HG03460 (cell line): ENCODE measurements around the gene TRAF3IP1.
"Not testable (repeated sequence)": the region's sequence is repeated elsewhere in the genome, so short reads cannot be mapped to it uniquely, and the experiment has no call there.

ENCODE experiments used
- ATAC-seq: cut with Tn5 transposase; IDR thresholded peaks from one replicate; pipeline ENCODE4 v1.9.1; 2021; ENCODE audit not compliant: unreplicated experiment

TRAF3IP1 gene

DNA sequence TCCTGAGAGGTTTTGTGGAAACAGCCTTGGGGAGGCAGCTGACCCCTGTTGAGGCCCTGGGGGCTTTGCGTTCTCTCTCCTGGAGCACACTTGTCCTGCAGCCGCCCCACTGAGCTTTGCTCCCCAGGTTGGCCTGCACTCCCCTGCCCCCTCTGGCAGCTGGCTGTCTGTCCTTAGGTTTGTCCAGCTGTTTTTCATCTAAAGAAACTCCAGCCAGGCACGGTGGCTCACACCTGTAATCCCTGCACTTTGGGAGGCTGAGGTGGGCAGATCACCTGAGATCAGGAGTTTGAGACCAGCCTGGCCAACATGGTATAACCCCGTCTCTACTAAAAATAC lies 84.9 kb downstream of the TRAF3IP1 start:
- not testable (repeated sequence) for ATAC-seq

DNA sequence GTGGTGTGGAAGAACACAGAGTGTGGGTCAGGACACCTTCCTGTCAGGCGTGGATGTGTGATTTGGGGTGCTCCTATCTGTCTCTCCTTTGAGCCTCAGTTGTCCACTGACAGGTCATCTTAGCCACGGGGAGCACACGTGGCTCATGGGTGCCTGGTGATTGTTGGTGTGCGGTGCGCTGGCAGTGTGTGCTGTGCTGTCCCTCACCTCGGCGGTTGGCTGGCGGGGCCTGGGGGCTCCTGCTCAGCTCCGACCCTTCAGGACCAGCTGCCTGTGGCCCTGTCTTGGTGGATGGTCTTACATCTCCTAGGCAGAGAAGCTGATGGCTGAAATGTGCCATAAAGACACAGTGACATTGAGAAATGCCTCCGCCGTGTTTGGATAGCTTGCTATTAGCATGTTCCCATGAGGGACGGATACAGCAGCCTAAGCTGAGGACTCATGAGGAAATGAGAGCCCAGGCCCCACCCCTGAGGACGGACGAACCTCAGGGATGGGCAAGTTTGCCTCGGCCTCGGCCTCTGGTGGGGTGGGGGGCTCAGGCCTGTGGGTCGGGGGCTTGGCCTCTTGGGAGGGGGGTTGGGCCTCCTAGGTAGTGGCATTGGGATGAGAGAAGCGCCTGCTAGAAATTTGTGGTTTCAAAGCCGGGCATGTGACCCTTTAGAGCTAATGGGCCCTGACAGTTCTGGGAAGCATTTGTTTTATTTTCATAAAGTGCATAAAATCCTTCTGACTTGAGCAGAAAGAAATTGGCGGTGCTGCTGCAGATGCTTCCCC lies 86.1 kb downstream of the TRAF3IP1 start:
- no peak for ATAC-seq

DNA sequence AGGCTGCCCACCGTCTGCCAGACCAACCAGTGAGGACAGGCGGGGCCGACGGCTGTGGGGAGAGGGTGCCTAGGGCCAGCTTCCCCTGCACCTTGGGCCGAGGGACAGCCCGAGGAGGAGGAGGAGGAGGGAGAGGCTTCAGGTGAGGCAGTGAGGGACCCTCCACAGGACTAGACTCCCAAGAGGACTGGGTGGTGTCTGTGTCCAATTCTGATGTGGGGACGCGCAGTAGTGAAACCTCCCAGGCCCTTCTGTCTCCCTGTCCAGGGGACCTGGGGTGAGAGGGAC lies 86.6 kb downstream of the TRAF3IP1 start:
- ATAC-seq, result no peak

DNA sequence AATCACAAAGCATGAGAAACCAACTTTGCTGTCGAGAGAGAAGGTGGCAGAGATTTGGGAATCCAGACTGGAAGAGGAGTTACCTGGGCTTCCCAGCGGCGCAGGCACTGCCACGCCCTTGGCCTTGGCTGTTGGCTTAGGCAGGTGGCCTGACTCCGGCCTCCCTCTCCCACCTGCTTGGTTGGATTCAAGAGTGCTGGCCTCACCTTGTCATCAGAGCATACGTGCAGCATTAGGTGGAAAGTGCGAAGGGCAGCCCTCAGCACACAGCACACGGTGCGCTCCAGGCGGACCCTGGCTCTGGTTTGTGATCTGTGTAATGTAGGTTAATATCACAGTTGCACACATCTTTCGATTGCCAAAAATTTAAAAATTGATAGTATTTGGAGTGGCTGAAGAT lies 87.2 kb downstream of the TRAF3IP1 start:
- ATAC-seq, result no peak

DNA sequence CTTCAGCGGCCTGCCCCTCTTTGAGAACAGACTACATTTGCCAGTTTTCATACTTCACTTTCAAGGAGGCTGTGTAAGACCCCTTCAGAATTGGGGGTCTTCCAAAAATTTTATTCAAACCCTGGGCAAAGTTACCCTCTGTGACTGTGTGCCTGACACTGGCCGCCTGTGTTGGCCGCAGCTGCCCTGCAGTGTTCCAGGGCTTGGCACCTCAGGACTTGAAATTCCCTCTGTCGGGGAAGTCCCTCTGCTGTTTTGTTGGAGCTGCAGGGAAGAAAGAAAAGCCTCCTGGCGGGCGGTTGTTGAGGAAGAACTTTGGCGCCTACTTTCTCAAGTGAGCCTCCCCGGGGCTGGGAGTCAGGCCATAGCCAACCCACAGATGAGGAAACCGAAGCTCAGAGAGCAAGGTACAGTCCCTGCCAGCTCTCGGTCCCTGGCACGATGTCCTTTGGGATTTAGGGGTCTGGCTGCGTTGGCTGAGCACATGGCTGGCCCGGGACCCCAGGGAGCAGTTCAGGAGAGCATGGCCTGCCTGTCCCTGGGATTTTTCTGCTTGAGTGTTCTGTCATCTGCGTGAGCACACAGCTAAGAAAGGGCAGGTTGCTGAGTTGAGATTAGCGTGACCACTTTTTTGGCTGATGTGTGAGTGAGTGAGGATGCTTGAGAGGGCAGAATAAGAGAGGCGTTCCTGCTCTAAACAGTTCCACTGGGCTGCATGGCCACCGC lies 88.5 kb downstream of the TRAF3IP1 start:
- ATAC-seq, result no peak

DNA sequence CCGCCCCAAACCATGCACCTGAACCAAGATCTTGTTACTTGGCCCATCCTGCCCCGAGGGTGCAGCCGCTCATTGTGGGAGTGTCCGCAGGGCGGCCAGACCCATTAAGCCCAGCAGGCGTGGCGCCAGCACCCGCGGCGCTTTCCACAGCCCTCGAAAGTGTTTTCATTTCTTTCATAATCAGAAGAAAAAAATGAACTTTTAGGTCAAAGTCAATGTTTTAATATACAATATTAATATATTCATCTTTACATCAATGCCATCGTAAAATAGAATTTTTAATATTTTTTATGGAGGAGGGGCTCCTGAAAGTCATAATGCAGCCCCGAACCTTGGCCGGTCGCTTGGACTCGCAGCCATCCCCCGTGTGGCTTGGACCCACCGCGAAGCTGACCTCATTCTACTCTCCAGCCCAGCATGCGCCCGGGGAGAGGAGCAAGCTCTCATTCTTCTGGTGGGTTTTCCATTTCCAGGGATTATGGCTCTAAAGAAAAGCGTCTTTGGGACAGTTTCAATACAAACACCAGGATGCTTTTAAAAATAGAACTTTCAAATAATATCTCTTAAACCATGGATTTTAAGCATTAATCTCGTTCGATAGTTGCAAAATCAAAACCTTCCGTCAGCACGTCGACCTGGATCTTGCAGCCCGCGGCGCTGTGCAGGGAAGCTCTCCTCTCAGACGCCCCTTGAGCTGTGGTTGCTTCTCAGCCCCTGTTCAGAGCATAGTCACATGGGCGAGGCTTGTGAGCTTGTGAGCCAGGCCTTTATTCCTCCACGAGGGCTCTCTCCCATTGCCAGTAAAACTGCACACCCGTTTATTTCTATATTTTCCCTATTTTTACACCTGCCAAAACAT lies 89.3 kb downstream of the TRAF3IP1 start:
- no peak for ATAC-seq

DNA sequence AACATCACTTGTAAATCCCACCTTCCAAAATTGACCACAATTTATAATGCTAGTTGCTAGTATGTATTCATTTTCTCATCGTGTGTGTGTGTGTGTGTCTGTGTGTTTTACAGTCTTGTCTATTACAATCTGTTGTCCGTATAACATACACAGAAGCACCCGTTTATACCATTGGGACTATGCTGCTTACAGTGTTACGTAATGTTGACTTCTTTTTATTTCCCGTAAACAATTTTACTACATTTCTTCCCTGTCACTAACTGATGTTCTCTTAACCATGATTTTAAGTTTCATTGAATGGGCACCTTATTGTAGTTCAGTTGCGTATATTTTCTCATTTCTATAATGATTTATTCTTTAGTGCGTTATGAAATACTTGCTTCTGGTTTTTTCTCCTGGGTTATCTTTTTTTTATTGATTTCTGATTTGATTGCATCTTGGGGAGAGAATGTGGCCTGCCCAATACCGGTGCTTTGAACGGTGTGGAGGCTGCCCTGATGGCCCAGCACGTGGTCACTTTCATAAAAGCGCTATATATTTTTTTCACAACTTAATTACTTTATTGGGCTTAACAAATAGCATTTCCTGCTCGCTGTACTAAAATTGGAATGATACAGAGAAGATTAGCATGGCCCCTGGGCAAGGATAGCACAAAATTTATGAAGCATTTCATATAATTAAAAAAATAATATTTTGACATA lies 91.9 kb downstream of the TRAF3IP1 start:
- no peak for ATAC-seq

DNA sequence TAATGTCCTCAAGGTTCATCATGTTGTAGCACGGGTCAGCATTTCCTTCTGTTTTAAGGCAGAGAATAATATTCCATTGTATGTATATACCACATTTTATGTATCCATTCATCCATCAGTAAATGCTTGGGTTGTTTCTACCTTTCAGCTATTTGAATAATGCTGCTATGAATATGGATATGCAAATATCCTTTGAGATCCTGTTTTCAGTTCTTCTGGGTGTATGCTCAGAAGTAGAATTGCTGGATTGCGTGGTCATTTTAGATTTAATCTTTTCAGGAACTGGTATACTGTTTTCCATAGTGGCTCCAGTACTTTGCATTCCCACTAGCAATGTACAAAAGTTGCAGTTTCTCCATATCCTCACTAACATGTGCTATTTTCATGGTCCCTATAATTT lies 93.0 kb downstream of the TRAF3IP1 start:
- ATAC-seq, result no peak

DNA sequence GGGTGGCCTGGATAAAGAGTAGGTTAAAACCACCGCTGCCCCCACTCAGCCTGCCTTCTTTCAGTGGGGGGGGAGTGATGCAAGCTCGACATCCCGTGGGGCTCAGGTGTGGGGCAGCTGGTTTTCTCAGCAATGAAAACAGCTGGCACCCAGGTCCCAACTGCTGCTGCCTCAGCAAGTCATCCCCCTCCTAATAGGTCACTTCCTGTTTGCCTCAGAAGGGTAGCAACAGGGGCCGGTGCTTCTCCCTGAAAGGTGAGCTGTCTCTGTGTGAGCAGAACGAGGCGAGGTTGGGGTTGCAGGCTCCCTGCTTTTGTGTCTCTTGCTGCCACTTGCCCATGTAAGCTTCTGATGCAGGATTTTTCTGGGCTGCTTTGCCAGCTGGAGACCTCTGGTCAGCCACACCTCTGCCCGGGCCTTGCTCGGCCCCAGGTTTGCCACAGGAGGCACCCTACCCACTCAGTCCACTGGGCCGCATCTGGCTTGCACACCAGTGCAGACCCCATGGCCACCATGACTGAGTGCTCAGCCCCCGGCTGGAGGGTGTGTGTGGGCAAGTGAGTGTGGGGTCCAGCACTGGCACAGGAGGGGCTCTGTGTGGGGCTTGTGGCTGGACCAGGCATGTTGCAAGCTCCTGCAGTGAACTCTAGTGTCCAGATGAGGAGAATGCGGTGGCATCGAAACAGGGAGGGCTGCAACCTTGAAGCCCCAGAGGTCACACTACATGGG lies 94.9 kb downstream of the TRAF3IP1 start:
- no peak for ATAC-seq

DNA sequence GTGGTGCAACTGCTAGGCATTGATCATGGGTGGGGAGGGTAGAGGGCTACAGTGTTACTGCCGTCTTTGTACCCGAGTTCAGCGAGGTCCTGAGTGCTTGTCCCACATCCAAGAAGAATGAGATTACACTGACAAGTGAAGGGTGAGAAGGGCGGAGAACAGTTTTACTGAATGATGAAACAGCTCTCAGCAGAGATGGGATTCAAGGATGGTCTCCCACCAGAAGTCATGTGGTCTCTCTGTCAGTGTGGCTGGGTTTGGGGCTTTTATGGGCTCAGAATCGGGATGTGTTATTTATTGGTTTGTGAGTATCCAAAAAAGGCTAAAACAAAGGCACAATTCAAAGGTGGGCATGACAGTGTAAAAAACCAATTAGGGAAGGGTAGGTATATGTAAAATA lies 95.6 kb downstream of the TRAF3IP1 start:
- ATAC-seq, result no peak

DNA sequence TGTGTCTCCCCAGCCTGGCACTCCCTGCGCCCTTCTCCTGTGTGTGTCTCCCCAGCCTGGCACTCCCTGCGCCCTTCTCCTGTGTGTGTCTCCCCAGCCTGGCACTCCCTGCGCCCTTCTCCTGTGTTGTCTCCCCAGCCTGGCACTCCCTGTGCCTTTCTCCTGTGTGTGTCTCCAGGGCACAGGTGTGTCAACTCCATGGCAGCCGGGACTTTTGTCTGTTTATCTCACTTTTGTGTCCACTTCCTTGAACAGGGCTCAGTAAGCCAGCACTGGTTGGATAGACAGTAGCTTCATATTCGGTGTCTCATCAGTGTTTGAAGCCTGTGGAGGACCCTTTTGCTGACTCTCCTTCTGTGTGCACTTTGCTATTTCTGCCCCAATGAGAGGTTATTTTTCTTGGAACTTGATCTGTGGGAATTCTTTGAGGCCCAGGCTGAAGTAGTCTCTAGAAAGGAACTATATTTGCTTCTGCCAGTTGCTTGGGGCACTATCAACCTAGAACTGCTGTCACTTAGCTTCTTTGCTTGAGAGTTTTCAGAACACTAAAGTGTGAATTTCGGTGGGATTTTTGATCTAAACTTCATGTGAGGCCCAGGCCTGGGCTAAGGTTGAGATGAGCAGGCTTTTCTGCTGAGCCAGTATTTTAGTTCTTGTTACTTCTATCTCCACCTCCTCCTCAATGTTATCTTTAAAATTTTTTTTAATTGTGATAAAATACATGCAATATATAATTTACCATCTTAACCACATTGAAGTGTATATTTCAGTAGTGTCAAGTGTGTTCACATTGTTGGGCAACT lies 98.1 kb downstream of the TRAF3IP1 start:
- no peak for ATAC-seq

DNA sequence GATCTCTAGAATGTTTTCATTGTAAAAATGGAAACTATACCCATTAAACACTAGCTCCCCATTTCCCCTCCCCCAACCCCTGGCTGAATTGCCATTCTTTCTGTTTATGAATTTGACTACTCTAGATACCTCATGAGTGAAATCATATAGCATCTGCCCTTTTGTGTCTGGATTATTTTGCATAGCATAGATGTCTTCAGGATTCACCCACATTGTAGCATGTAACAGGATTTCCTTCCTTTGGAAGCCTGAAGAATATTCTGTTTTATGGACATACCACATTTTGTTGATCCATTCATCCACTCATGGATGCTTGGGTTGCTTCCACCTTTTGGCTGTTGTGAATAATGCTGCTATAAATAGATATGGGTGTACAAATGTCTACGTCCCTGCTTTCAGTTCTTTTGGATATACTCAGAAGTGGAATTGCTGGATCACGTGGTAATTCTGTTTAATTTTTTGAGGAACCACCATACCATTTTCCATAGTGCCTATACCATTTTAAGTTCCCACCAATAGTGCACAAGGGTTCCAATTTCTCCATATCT lies 98.8 kb downstream of the TRAF3IP1 start:
- ATAC-seq, result no peak

DNA sequence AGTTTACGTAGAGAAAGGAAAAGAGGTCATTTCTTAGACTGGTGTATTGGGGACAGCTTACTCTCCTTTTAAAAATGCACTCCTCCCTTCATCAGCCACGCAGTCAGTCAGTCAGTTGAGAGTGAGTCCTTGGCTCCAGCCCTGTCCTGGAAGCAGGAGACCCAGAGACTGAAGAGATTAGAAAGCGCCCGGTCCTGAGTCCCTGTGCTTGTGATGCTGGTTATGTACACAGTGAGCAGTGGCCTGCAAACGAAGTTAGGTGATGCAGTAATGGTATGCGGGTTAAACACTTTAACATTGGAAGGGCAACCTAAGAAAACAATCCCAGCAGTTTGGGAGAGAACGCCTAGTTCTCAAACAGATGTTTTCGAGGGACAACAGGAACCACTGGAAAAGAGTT lies 100.1 kb downstream of the TRAF3IP1 start:
- ATAC-seq, result no peak

DNA sequence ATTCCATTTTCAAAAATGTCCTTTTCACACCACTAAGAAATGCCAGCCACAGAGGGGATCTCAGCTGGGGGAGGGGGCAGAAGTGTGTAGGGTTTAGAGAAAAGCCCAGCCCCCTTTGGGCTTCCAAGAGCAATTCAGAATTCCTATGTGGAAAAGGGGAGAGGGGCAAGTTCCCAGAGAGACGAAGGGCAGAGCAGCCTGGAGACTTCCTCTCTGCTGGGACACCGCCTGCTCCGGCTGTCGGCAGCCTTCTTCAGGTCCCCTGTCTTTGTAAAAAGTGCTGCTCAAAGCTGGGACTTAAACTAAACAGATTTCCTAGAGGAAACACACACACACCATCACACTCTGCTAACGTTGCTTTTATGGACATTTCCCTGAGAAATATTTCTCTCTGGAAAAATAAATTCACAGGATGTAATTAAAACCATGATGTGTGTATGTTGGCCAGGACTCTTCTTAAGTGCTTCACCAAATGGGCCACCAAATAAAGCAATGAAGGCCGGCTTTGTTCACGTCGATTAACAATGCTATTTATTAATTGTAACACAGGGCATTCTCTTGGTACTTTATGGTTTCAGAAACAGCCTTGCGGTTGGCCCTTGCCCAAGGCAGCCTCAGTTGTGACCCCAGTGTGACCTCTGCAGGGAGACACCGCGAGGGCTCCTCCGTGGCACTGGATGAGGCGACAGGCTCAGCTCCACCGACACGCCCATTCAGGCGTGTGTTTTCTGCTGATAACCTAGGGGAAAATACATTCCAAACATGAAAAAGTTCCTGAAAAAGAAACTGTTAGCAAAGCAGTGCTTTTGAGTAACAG lies 100.8 kb downstream of the TRAF3IP1 start:
- ATAC-seq, result no peak

DNA sequence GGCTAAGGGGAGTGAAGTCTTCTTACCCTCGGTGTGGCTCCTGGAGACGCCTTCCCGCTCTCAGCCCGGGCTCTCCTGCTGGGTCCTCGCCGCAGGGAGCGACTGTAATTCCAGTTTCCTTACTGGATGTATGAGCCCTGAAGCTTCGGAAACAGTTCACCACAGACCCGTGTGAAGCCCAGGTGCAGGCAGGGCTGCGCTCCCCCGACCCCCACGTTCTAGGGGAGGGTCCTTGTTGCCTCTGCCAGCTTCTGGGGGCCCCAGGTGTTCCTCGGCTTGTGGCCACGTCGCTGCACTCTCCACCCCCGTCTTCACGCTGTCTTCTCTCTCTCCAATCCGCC lies 101.3 kb downstream of the TRAF3IP1 start:
- ATAC-seq, result no peak

DNA sequence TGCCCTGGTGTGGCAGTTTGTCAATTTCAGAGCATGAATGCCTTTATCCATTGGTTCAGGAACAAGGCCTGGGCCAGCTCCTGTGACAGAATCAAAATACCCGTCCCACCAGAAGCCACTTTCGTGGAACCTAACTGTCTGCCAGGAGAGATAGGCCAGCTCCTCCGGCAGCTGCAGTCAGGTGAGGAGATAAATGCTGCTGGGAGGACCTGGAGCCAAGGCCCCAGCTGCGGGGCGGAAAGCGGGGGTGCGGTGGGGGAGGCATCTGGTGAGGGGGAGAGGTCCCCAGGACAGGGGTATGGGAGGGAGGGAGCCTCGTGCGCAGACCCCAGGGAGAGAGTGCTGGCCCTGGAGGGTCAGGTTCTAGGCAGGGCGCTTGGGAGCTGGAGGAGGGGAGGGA lies 102.0 kb downstream of the TRAF3IP1 start:
- no peak for ATAC-seq

DNA sequence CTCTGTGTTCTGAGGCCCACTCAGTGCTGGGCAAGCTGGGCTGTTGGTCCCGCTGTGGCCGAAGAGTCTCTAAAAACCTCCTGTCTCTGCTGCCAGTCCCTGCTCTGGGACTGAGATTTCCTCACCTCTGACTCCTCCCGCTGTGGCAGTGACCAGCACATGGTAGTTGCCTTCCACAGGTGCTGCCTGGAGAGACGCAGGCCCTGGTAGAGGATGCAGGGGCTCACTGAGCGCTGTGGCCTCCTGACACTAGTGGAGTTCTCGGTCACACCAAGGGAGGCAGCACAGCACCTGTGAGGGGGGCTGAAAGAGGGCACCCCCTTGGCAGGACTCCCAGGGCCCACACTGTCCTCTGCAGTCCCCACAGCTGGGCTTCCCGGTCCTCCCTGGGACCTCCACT lies 102.6 kb downstream of the TRAF3IP1 start:
- ATAC-seq, result no peak

DNA sequence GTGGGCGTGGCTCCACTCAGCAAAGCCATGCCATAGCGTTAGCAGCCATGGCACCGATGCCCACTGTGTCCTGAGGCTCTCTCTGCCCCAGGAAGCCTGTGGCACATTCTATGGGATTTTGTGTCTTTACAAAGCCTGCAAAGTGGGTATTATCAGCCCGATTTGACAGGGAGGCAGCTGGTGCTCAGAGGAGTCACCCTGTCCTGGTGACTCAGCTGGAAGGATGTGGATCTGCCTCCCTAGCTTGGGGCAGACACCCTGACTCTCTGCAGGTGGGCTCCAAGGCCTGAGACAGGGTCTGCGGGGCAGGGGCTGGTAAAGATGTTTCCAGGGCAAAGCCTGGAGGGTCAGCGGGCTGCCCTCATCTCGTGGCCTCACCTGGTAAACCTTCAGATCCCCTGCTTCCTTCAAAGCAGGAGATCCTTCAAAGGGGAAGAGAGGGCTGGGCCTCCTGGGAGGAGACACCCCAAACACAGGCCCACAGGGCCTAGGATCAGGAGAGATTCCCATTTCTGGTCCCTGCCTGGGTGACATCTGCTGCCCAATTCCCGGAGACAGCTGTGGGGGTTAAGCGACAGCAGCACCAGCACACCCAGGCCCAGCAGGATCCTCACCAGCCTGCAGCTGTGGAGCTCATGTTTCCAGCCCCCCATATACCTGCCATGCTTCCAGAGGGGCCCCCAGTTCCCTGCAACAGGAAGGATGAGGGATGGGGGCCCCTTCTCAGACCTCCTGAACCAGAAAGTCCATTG lies 103.4 kb downstream of the TRAF3IP1 start:
- no peak for ATAC-seq
